ENCODE measurements around the gene CACNG4. TPM values are rescaled to one million over a fixed set of nuclear protein-coding genes. Genes with fewer than 3 reads are reported as not detected.

The CACNG4 gene
- total RNA-seq, 1 donor from 2014 or later = 0.05 TPM

DNA sequence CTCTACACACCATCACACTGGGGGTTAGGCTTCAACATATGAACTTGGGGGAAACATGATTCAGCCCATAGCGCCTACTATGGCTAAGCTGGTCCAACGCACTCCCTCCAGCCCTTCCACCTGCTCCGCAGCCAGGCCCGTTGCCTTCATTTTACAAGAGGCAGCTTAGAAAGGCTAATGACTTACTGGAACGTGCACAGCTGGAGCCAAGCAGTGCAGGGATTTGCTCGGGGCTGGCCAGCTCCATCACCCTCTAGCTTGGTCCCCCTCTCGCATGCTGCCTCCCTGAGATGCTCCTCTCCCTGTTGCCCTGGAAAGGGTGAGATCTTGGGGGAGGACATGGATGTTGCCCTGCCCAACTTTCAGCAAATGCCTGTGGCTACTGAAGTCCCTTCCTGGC, 77.0 kb downstream of the CACNG4 start:
- DNase-seq (ENCODE audit: low read depth) = no peak

GRCh38 chr17:67041941-67042899, 77.7 kb downstream of the CACNG4 start:
- peak; percentile 24 for DNase-seq (ENCODE audit: low read depth)

DNA sequence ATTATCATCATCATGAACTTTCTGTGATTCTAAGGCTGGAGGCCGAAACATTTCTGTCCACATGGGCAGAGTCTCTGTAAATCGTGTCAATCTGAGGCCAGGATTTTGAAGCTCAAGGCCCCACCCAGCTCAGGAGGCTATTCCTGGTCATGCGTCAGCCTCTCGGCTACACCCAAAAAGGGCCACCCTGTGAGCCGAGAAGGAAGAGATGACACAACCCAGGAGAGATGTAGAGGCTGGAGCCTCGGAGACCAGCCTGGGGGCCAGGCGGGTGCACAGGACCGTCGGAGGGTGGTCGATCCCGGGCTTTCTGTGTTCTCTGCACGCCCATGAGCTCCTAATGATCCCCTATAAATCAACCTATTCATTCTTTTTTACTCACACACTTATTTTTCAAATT, 78.8 kb downstream of the CACNG4 start:
- peak; percentile 82 for DNase-seq (ENCODE audit: low read depth)

DNA sequence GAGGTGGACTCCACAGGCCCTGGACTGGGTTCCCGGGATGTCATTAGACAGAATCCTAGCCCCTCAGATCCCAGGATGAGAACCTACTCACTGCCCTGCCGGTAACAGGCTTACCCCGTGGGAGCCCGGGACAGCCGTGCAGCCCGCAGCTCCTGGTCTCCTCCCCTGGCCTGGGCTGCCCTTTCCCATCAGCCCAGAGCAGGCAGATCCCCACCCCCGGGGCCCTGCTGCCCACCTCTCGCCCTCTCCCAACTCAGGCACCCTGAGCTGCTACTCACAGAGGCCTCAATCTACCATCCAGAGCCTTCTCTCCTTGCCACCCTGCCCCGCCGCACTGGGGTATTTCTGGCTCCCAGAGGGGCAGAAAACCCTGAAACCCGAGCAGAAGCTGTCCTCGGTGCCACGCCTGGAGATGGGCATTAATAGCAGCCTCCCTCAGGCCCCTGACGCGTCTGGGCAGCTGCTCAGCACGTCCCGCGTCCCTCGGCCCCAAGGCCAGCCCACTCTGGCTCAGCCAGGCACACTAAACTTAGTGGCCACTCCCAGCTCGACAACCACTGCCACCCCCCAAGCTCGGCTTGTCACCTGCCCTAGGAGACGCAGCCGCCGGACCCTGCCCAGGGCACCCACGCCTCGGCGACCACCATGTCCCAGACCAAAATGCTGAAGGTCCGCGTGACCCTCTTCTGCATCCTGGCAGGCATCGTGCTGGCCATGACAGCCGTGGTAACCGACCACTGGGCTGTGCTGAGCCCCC, 79.7 kb downstream of the CACNG4 start, which contains the start of gene CACNG1:
CACNG1 (plus strand) TSS at position 539 of the 757 bp plus-strand sequence; CDS start at position 646, 107 bp downstream.
- peak; percentile 94 for DNase-seq (ENCODE audit: low read depth)

- peak; percentile 86 for DNase-seq (ENCODE audit: low read depth)
Measured at GRCh38 chr17:67044940-67045339, 80.4 kb downstream of the CACNG4 start.

DNA sequence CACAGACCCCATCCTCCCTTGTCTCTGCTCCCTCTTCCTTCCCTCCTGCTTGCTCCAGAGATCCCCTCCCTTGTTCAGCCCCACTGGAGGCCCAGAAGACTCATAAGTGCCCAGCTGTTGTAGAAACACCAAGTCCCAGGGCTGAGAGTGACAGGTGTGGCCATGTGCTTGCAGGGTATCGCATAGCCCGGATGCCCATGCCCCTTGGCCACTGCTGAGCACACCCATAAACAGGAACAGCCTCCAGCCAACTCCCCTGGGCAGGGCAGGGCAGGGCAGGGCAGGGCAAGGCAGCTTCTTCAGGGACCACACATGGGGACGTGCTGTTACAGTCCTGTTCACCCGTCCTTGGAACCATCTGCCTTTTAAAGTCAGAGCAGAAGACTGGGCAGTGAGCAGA, 81.9 kb downstream of the CACNG4 start:
- DNase-seq (ENCODE audit: low read depth) = peak; percentile 97

DNA sequence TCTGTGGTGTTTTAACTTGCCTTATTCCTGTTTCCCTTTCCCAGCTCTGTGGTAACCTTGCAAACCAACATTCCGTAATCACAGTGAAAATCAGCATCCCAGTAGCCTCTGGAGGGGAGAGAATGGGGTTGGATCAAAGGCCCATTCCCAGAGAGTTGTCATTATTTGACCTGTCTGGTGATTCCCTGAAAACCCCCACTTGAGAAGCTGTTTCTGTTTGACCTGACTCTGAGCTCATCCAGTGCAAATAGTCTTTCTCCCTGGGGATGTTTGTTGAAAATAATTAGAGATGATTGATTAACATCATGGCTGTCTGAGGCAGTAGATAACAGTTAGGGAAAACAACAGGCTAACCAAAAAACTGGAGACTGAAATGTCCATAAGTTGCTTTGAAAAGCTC, 82.9 kb downstream of the CACNG4 start:
- peak; percentile 16 for DNase-seq (ENCODE audit: low read depth)

DNA sequence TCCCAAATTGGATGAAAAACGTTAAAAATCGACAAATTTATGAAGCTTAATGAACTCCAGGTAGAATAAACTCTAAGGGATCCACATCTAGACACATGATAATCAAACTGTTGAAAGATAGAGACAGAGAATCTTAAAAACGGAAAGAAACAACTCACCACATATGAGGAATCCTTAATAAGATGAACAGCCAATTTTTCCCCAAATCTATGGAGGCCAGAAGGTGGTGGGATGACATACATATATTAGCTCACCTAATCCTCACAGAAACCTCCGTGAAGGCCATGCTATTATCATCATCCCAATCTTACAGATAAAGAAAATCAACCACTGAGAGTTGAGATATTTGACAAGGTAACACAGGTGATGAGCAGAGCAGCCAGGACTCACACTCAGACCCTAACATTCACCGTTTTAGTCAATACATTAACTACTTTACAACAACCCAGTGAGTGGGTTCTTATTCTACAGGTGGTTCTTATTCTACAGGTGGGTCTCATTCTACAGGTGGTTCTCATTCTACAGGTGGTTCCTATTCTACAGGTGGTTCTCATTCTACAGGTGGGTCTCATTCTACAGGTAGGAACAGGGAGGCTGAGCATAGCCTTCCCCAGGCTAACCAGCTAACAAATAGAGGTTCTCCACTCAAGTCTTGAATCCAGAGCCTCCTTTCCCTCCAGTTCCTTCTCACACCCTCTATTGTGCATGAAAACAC, 84.7 kb downstream of the CACNG4 start:
- no peak for DNase-seq (ENCODE audit: low read depth)

DNA sequence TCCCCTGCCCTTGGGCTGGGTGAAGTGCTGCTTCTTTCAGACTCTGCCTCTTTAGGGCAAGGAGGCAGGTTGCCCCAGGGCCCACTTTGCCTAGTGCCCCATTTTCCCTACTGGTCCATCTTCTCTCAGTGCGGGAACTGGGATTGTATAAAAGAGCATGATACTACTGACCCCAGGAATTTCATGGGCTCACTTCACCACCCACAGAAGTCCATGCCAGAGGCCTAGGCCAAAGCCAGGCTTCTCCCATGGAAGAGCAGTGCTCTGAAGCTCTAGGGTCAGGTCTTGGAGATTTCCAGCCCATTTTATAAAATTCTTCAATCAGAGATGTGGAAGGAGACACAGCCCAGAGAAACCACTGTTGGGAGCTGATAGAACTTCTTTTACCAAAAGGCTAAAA, 85.6 kb downstream of the CACNG4 start:
- DNase-seq (ENCODE audit: low read depth) = peak; percentile 58

DNA sequence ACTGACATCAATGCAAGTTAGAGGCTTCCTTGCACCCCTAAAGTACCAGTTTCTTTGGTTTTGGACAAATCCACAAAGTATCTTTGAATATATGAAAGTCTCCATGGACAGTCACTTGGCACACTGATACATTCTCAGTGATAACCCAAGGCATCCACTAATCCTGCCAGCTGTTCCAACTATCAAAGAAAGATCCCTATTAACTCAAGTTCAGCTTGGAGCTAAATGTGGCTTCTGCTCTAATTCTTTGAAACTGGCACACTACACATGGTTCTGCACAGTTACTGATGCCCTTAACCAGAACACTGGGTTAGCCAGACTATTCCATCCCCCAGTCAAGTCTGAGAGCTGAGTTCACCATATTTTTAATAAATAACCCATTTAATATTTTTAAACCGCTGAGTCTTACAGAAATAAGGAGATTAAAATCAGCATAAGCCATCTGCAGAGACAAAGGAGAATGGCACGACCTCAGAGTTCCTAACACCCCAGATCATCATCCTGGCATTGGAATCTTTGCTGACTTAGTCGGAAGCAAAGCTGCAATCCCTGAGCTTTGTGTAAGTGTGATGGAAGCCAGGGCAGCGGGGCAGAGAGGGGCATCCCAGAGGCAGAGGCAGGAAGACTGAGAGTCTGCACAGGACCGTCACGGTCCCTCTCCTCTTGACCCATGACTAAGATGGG, 86.1 kb downstream of the CACNG4 start:
- DNase-seq (ENCODE audit: low read depth) = peak; percentile 83

GRCh38 chr17:67051155-67051538, 86.6 kb downstream of the CACNG4 start:
- no peak for DNase-seq (ENCODE audit: low read depth)

- DNase-seq (ENCODE audit: low read depth) = no peak
Measured at GRCh38 chr17:67051837-67052236, 87.3 kb downstream of the CACNG4 start.

DNA sequence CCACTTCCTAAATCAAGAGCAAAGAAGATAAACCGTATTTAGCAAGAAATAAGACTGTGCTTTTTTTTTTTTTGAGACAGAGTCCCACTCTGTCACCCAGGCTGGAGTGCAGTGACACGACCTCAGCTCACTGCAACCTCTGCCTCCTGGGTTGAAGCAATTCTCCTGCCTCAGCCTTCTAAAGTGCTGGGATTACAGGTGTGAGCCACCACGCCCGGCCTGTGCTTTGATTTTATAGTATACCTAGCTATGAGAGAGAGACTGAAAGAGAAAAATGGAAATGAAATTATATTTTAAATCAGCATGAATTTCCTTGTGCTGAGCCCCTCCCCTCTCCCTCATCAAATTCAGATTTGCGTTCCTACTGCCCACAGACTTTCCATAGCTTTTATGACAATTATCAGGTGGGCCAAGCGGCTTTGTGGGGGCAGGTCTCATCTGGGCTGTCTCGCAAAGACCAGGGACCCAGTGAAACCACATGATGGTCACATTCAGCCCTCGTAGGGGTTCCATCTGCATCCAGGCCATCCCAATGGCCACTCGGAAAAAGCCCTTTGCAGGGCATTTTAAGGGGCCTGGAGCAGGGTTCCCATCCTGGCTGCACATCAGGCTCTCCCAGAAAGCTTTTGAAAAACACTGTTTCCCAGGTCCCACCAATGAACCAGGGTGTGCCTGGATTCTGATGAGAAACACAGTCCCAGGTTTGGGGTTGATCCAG, 88.4 kb downstream of the CACNG4 start:
- no peak for DNase-seq (ENCODE audit: low read depth)

GRCh38 chr17:67053438-67054000, 89.0 kb downstream of the CACNG4 start:
- DNase-seq (ENCODE audit: low read depth) = no peak

DNA sequence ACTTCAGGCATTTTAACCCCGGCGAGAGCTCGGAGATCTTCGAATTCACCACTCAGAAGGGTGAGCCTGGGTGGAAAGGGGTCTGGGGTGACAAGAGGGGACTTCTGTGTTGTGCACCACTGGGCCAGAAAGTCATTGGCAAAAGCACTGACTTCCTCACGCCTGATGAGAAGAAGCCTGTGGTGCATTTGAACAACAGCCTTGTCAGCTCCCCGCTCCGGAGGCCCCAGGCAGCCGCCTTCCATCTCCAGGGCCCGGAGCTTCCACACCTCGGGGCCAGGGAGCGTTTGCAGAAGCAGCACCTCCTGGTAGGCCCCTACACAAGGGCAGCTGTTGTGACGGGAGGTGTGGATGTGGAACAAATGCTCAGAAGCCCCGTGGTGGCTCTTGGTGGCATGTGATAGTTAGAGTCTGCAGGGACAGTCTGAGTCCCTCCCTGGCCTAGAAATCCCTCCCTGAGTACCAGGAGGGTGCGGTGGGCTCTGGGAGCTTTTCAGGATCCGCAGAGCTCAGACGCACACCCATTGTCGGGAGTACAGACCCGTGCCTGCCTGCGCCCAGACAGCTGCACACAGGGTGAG, 89.6 kb downstream of the CACNG4 start:
- DNase-seq (ENCODE audit: low read depth) = peak; percentile 41

DNA sequence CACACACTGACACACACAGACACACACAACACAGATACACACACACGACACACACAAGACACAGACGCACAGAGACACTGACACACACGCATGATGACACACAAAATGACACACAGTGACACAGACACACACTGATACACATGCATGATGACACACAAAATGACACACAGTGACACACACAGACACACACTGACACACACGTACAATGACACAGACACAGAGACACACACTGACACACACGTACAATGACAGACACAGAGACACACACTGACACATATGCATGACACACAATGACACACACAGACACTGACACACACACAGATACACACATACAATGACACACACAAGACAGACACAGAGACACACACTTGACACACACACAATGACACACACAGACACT, 90.1 kb downstream of the CACNG4 start:
- no peak for DNase-seq (ENCODE audit: low read depth)

GRCh38 chr17:67055041-67055443, 90.5 kb downstream of the CACNG4 start:
- no peak for DNase-seq (ENCODE audit: low read depth)

DNA sequence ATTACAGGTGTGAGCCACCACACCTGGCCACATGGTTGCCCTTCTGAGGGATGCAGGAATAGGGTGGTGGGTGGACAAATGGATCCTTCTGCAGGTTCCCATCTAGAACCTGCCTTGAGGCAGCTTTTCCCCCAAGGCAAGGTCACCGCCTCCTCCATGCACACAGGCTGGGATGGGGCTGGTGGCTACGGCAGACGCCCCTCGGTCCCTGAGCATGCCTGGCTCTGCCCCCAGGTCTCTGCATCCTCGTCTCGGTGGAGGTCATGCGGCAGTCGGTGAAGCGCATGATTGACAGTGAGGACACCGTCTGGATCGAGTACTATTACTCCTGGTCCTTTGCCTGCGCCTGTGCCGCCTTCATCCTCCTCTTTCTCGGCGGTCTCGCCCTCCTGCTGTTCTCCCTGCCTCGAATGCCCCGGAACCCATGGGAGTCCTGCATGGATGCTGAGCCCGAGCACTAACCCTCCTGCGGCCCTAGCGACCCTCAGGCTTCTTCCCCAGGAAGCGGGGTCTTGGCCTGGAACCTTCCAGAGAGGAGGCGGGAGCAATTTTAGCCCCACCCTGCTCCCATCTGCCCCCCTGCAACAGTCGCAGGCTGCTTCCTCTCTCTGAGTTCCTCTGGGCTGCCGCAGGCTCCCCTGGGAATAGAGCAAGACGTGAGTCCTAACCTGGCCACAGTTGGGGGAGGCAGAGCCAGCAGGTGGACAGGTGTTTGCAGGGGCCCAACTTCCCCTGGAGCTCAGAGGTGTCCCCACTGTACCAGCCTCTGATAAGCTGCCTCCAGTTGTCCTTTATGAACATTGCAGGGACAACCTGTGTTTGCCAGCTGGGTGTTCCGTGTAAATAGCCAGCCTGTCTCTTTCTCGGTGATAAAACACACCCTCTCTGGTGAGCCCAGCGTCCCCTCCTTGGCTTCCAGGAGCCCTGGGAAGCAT, 91.6 kb downstream of the CACNG4 start:
- DNase-seq (ENCODE audit: low read depth) = no peak

Data from myocyte (in vitro differentiated cells).